ENCODE data around the gene SPINK2.

SPINK2 gene

GRCh38 chr4:56799824-56800756 lies 21.4 kb downstream of the SPINK2 start:
- peak; percentile 55 to 70 for DNase-seq (ENCODE audit: low read depth in 2 of 2, low spot score in 1 of 2)

- no peak for DNase-seq (ENCODE audit: low read depth in 2 of 2, low spot score in 1 of 2)
These were observed 22.2 kb downstream of the SPINK2 start for GRCh38 chr4:56799161-56799759.

- DNase-seq (ENCODE audit: low read depth in 2 of 2, low spot score in 1 of 2), result no peak
These were observed 25.3 kb downstream of the SPINK2 start for GRCh38 chr4:56796211-56796610.

GRCh38 chr4:56791316-56791715 lies 30.2 kb downstream of the SPINK2 start:
- DNase-seq (ENCODE audit: low read depth in 2 of 2, low spot score in 1 of 2), result no peak

GRCh38 chr4:56790691-56791091 lies 30.8 kb downstream of the SPINK2 start:
- no peak for DNase-seq (ENCODE audit: low read depth in 2 of 2, low spot score in 1 of 2)

GRCh38 chr4:56788081-56788480 lies 33.4 kb downstream of the SPINK2 start:
- DNase-seq (ENCODE audit: low read depth in 2 of 2, low spot score in 1 of 2), result no peak

- no peak for DNase-seq (ENCODE audit: low read depth in 2 of 2, low spot score in 1 of 2)
These were observed 34.1 kb downstream of the SPINK2 start for GRCh38 chr4:56787380-56787779.

- DNase-seq (ENCODE audit: low read depth in 2 of 2, low spot score in 1 of 2), result no peak
These were observed 34.5 kb downstream of the SPINK2 start for GRCh38 chr4:56786955-56787354.

- no peak for DNase-seq (ENCODE audit: low read depth in 2 of 2, low spot score in 1 of 2)
These were observed 37.5 kb downstream of the SPINK2 start for GRCh38 chr4:56783986-56784385.

GRCh38 chr4:56782019-56782418 lies 39.5 kb downstream of the SPINK2 start:
- DNase-seq (ENCODE audit: low read depth in 2 of 2, low spot score in 1 of 2), result no peak

GRCh38 chr4:56773346-56773745 lies 48.2 kb downstream of the SPINK2 start:
- no peak for DNase-seq (ENCODE audit: low read depth in 2 of 2, low spot score in 1 of 2)

GRCh38 chr4:56772134-56772533 lies 49.4 kb downstream of the SPINK2 start:
- no peak for DNase-seq (ENCODE audit: low read depth in 2 of 2, low spot score in 1 of 2)

GRCh38 chr4:56768763-56769162 lies 52.7 kb downstream of the SPINK2 start:
- no peak for DNase-seq (ENCODE audit: low read depth in 2 of 2, low spot score in 1 of 2)

- no peak for DNase-seq (ENCODE audit: low read depth in 2 of 2, low spot score in 1 of 2)
These were observed 53.2 kb downstream of the SPINK2 start for GRCh38 chr4:56768316-56768715.

- no peak for DNase-seq (ENCODE audit: low read depth in 2 of 2, low spot score in 1 of 2)
These were observed 53.9 kb downstream of the SPINK2 start for GRCh38 chr4:56767567-56767966.

- DNase-seq (ENCODE audit: low read depth in 2 of 2, low spot score in 1 of 2), result no peak
These were observed 56.7 kb downstream of the SPINK2 start for GRCh38 chr4:56764775-56765174.

- DNase-seq (ENCODE audit: low read depth in 2 of 2, low spot score in 1 of 2), result no peak
These were observed 57.3 kb downstream of the SPINK2 start for GRCh38 chr4:56764223-56764622.

GRCh38 chr4:56762484-56763250 lies 58.8 kb downstream of the SPINK2 start:
- DNase-seq (ENCODE audit: low read depth in 2 of 2, low spot score in 1 of 2), result no peak

- DNase-seq (ENCODE audit: low read depth in 2 of 2, low spot score in 1 of 2), result no peak
These were observed 61.3 kb downstream of the SPINK2 start for GRCh38 chr4:56760183-56760582.
